ENCODE results near the gene RBM4.

Gene RBM4

GRCh38 chr11:66688561-66689534 is 50.3 kb downstream of the RBM4 start:
- Histone ChIP-seq H3K4me2 (ENCODE audit: low read depth, low read length, poor library complexity, severe bottlenecking) (no peak overlapping the region), H4K20me1 (ENCODE audit: insufficient read depth, low read length, poor library complexity, severe bottlenecking) (no peaks in the 10 kb centered on the region), H3K79me2 (ENCODE audit: insufficient read depth, low read length) (no peaks in the 10 kb centered on the region), H2AFZ (ENCODE audit: low read length) (no peak overlapping the region), H3K9me3 (ENCODE audit: insufficient read depth, low read depth, low read length) (no peaks in the 10 kb centered on the region), H3F3A (ENCODE audit: low read depth) (no peaks in the 10 kb centered on the region), H3K4me1 (ENCODE audit: insufficient read depth, low read length, poor library complexity, severe bottlenecking) (no peaks in the 10 kb centered on the region), H3K36me3 (ENCODE audit: insufficient read depth, low read length) (no peaks in the 10 kb centered on the region; the same call in 1 of the 2 replicates), H3K9me2 (replicated peaks; ENCODE audit: low read depth, low read length) (no peaks in the 10 kb centered on the region), H3K9ac (ENCODE audit: low read depth, low read length, poor library complexity, severe bottlenecking) (no peak overlapping the region), H3K4me3 (ENCODE audit: low read length, poor library complexity, severe bottlenecking) (no peak overlapping the region), H3K27me3 (ENCODE audit: insufficient read depth, low read length, poor library complexity, severe bottlenecking) (no peaks in the 10 kb centered on the region)
- TF ChIP-seq EZH2phosphoT487 (IDR thresholded peaks at IDR 0.05; ENCODE audit: borderline replicate concordance) = no peak
- TF ChIP-seq CTCF (conservative IDR thresholded peaks at IDR 0.05; ENCODE audit: low read length) = no peak

- no peak overlapping the region for H3K4me3 ChIP-seq (ENCODE audit: low read length, poor library complexity, severe bottlenecking)
- H3K36me3 ChIP-seq (ENCODE audit: insufficient read depth, low read length) = no peaks in the 10 kb centered on the region; the same call in 1 of the 2 replicates
- H3K27me3 ChIP-seq (ENCODE audit: insufficient read depth, low read length, poor library complexity, severe bottlenecking) = no peaks in the 10 kb centered on the region
- H3K4me1 ChIP-seq (ENCODE audit: insufficient read depth, low read length, poor library complexity, severe bottlenecking) = peaks cover 1% of the 10 kb centered on the region
- no peaks in the 10 kb centered on the region for H3K79me2 ChIP-seq (ENCODE audit: insufficient read depth, low read length)
- TF ChIP-seq EZH2phosphoT487 (IDR thresholded peaks at IDR 0.05; ENCODE audit: borderline replicate concordance) (no peak), CTCF (conservative IDR thresholded peaks at IDR 0.05; ENCODE audit: low read length) (no peak)
- no peaks in the 10 kb centered on the region for H3K9me3 ChIP-seq (ENCODE audit: insufficient read depth, low read depth, low read length)
- no peak overlapping the region for H3K9ac ChIP-seq (ENCODE audit: low read depth, low read length, poor library complexity, severe bottlenecking)
- H4K20me1 ChIP-seq (ENCODE audit: insufficient read depth, low read length, poor library complexity, severe bottlenecking) = no peaks in the 10 kb centered on the region
- H3F3A ChIP-seq (ENCODE audit: low read depth) = no peaks in the 10 kb centered on the region
- no peaks in the 10 kb centered on the region for H3K9me2 ChIP-seq (replicated peaks; ENCODE audit: low read depth, low read length)
- no peak overlapping the region for H2AFZ ChIP-seq (ENCODE audit: low read length)
- no peak overlapping the region for H3K4me2 ChIP-seq (ENCODE audit: low read depth, low read length, poor library complexity, severe bottlenecking)
These were observed 51.4 kb downstream of the RBM4 start for GRCh38 chr11:66689661-66690590.

- Histone ChIP-seq H3K9me3 (ENCODE audit: insufficient read depth, low read depth, low read length) (no peaks in the 10 kb centered on the region), H3K79me2 (ENCODE audit: insufficient read depth, low read length) (no peaks in the 10 kb centered on the region), H3K4me2 (ENCODE audit: low read depth, low read length, poor library complexity, severe bottlenecking) (no peak overlapping the region), H3K27me3 (ENCODE audit: insufficient read depth, low read length, poor library complexity, severe bottlenecking) (no peaks in the 10 kb centered on the region), H3K36me3 (ENCODE audit: insufficient read depth, low read length) (no peaks in the 10 kb centered on the region; the same call in 1 of the 2 replicates), H3K9ac (ENCODE audit: low read depth, low read length, poor library complexity, severe bottlenecking) (no peak overlapping the region), H3K9me2 (replicated peaks; ENCODE audit: low read depth, low read length) (no peaks in the 10 kb centered on the region), H4K20me1 (ENCODE audit: insufficient read depth, low read length, poor library complexity, severe bottlenecking) (no peaks in the 10 kb centered on the region), H3K4me3 (ENCODE audit: low read length, poor library complexity, severe bottlenecking) (no peak overlapping the region), H2AFZ (ENCODE audit: low read length) (no peak overlapping the region), H3K4me1 (ENCODE audit: insufficient read depth, low read length, poor library complexity, severe bottlenecking) (peaks cover 3% of the 10 kb centered on the region), H3F3A (ENCODE audit: low read depth) (no peaks in the 10 kb centered on the region)
- no peak for TF ChIP-seq EZH2phosphoT487 (IDR thresholded peaks at IDR 0.05; ENCODE audit: borderline replicate concordance)
- TF ChIP-seq CTCF (conservative IDR thresholded peaks at IDR 0.05; ENCODE audit: low read length) = no peak
These were observed 52.9 kb downstream of the RBM4 start for GRCh38 chr11:66691311-66691980.

All from Loucy (cell line).